Liver (tissue), 9 donors: ENCODE measurements around the gene LSM10. TPM values are rescaled to one million over a fixed set of nuclear protein-coding genes. Genes with fewer than 3 reads are reported as not detected.

ENCODE experiments used
- DNase-seq: peaks from one replicate; pipeline ENCODE4 v3.0.0-alpha.2; 2017; ENCODE audit warnings: low spot score
- H3K27ac ChIP-seq, 2 donors: one replicate each; pipeline ENCODE4 v1.7.0; 2013; ENCODE audit warnings: inconsistent platforms in 2 of 2, low read length in 2 of 2, control low read depth in 1 of 2, low read depth in 1 of 2, mild to moderate bottlenecking in 1 of 2
- H3K27me3 ChIP-seq, 4 donors: one replicate each; pipeline versions ENCODE4 v1.6.1 to v1.7.0; 2013; ENCODE audit warnings: low read length in 3 of 4, inconsistent platforms in 1 of 4, mild to moderate bottlenecking in 1 of 4, moderate library complexity in 1 of 4; ENCODE audit not compliant: control insufficient read depth in 4 of 4, insufficient read depth in 4 of 4
- H3K36me3 ChIP-seq, 4 donors: one replicate each; pipeline versions ENCODE4 v1.6.1 to v1.7.0; 2013; ENCODE audit warnings: low read length in 3 of 4, mild to moderate bottlenecking in 3 of 4, low read depth in 1 of 4, moderate library complexity in 1 of 4; ENCODE audit not compliant: control insufficient read depth in 4 of 4, insufficient read depth in 3 of 4
- H3K4me1 ChIP-seq, 4 donors: one replicate each; pipeline versions ENCODE4 v1.6.1 to v1.7.0; 2013; ENCODE audit warnings: low read length in 3 of 4, mild to moderate bottlenecking in 3 of 4, moderate library complexity in 1 of 4; ENCODE audit not compliant: control insufficient read depth in 4 of 4, insufficient read depth in 4 of 4
- H3K4me3 ChIP-seq, 3 donors: one replicate each; pipeline versions ENCODE4 v1.6.1 to v1.7.0; 2013; ENCODE audit warnings: low read length in 3 of 3, control low read depth in 1 of 3, low read depth in 1 of 3, mild to moderate bottlenecking in 1 of 3
- H3K9ac ChIP-seq, 2 donors: one replicate each; pipeline ENCODE4 v1.7.0; 2013; ENCODE audit warnings: low read length in 2 of 2, mild to moderate bottlenecking in 2 of 2, moderate library complexity in 2 of 2, control low read depth in 1 of 2, low read depth in 1 of 2
- H3K9me3 ChIP-seq, 4 donors: one replicate each; pipeline versions ENCODE4 v1.6.1 to v1.7.0; 2013; ENCODE audit warnings: low read length in 3 of 4; ENCODE audit not compliant: control insufficient read depth in 4 of 4
- EGR1 ChIP-seq, 2 donors: IDR thresholded peaks; 2 replicates each; pipeline ENCODE4 v1.6.1; 2016 to 2018; ENCODE audit warnings: antibody characterized with exemption in 2 of 2, low read depth in 2 of 2
- FOXA1 ChIP-seq: IDR thresholded peaks from 2 replicates; pipeline ENCODE4 v1.6.1; 2016; ENCODE audit warnings: antibody characterized with exemption
- FOXA2 ChIP-seq: IDR thresholded peaks from 2 replicates; pipeline ENCODE4 v1.6.1; 2016; ENCODE audit warnings: antibody characterized with exemption
- HNF4A ChIP-seq, 2 donors: conservative IDR thresholded peaks; 2 replicates each; pipeline ENCODE4 v1.6.1; 2016; ENCODE audit warnings: antibody characterized with exemption in 2 of 2, mild to moderate bottlenecking in 2 of 2
- HNF4G ChIP-seq: IDR thresholded peaks from 2 replicates; pipeline ENCODE4 v1.6.1; 2016; ENCODE audit warnings: antibody characterized with exemption
- JUND ChIP-seq, 2 donors: IDR thresholded peaks; 2 replicates each; pipeline ENCODE4 v1.6.1; 2016; ENCODE audit warnings: antibody characterized with exemption in 2 of 2
- MAX ChIP-seq: IDR thresholded peaks from 2 replicates; pipeline ENCODE4 v1.6.1; 2016; ENCODE audit warnings: antibody characterized with exemption
- NR2F2 ChIP-seq: IDR thresholded peaks from 2 replicates; pipeline ENCODE4 v1.6.1; 2016; ENCODE audit warnings: antibody characterized with exemption
- RAD21 ChIP-seq, 2 donors: IDR thresholded peaks; 2 replicates each; pipeline ENCODE4 v1.6.1; 2016; ENCODE audit warnings: antibody characterized with exemption in 2 of 2, mild to moderate bottlenecking in 2 of 2
- REST ChIP-seq: IDR thresholded peaks from 2 replicates; pipeline ENCODE4 v1.6.1; 2016; ENCODE audit warnings: antibody characterized with exemption, mild to moderate bottlenecking
- RXRA ChIP-seq, 2 donors: IDR thresholded peaks; 2 replicates each; pipeline ENCODE4 v1.6.1; 2017 to 2018; ENCODE audit warnings: antibody characterized with exemption in 2 of 2, mild to moderate bottlenecking in 1 of 2
- SP1 ChIP-seq: IDR thresholded peaks from 2 replicates; pipeline ENCODE4 v1.6.1; 2018; ENCODE audit warnings: antibody characterized with exemption, mild to moderate bottlenecking
- TAF1 ChIP-seq: conservative IDR thresholded peaks from 2 replicates; pipeline ENCODE4 v1.6.1; 2016; ENCODE audit warnings: antibody characterized with exemption, mild to moderate bottlenecking
- YY1 ChIP-seq: IDR thresholded peaks from 2 replicates; pipeline ENCODE4 v1.6.1; 2016; ENCODE audit warnings: antibody characterized with exemption, mild to moderate bottlenecking
- WGBS: extraction: QIAGEN DNeasy Blood & Tissue Kit; methylation state at CpG from one replicate; pipeline ENCODE4 v1.1.7; 2013; 5-methylcytosine and 5-hydroxymethylcytosine counted together
- polyA plus RNA-seq, 2 donors: library from polyadenylated mRNA; stranded (reverse) in 1 of 2; unstranded in 1 of 2; fragments of 200-250 nt in 1 of 2; fragments of >200 nt in 1 of 2; fragmentation: Nextera tagmentation in 1 of 2; extraction: Ambion mirVana in 1 of 2; gene quantifications; one replicate each; pipeline versions ENCODE4 v1.2.1 to v1.2.3, GENCODE V29; 2013 to 2015
- total RNA-seq, 2 donors: library from RNA; depleted of rRNA; stranded (reverse); fragments of >200 nt; gene quantifications; one replicate each; pipeline ENCODE4 v1.2.3, GENCODE V29; 2014
- TF ChIP-seq, protein P1 (sequence below): fragments of 150-350 bp; IDR thresholded peaks from 2 replicates; pipeline ENCODE4 v1.5.1; 2017; ENCODE audit warnings: improper control_type of control experiment, low read depth, low read length; ENCODE audit not compliant: missing input control
- donor health status: healthy.
- donor health status: healthy.
- donor health status: healthy.
- donor health status: healthy.
- donor health status: healthy.

Gene LSM10
- total and polyA plus RNA-seq, 4 donors: 6.2 to 45.2 (median 24.1) TPM

DNA sequence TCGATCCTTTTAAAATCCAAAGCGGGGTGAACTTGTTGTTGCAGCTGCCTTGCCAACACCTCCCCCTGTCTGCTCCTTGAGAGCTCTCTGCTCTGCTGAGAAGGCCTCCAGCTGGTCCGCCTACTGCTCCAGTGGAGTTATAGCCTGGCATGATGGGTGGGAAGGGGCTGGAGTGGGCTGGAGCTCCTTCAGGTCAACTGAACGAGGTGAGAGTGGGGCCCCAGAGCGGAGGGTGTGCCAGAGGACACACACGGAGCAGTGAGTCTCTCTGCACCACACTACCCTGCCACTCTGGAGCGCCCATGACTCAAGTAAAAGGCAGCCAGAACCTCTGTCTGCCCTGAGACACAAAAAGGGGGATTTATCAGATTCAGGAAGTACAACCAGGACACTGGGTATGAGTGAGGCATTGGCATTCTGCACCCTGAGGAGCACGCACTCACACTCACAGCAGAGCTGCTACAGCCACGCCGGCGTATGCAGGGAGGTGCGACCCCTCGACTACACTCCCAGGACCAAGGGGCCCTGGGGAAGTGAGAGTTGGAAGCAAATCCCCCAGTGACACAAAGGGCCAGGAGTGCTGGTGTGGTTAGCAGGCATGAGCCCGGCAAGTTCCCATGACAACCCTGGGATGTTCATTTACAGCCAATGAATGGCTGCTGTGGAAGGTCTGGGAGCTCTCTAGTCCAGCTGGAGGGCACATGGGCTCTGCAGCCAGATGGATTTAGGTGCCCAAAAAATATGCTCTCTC is 46.3 kb downstream of the LSM10 start:
- Histone ChIP-seq H3K9ac (no peak overlapping the region), H3K27ac (peak overlapping the region in 1 of 2 donors; percentile 26), H3K4me3 (no peak overlapping the region), H3K36me3 (peaks cover 18 to 69% (median 36%) of the 10 kb centered on the region in 4 donors), H3K9me3 (no peaks in the 10 kb centered on the region), H3K4me1 (no peaks in the 10 kb centered on the region), H3K27me3 (no peaks in the 10 kb centered on the region)
- DNase-seq: no peak
- TF ChIP-seq HNF4G: no peak
- TF ChIP-seq MAX: no peak
- TF ChIP-seq EGR1 (IDR thresholded peaks at IDR 0.05; ENCODE audit: low read depth in 2 of 2): no peak
- WGBS: 84% methylated on average over 14 of the region's 14 CpGs

DNA sequence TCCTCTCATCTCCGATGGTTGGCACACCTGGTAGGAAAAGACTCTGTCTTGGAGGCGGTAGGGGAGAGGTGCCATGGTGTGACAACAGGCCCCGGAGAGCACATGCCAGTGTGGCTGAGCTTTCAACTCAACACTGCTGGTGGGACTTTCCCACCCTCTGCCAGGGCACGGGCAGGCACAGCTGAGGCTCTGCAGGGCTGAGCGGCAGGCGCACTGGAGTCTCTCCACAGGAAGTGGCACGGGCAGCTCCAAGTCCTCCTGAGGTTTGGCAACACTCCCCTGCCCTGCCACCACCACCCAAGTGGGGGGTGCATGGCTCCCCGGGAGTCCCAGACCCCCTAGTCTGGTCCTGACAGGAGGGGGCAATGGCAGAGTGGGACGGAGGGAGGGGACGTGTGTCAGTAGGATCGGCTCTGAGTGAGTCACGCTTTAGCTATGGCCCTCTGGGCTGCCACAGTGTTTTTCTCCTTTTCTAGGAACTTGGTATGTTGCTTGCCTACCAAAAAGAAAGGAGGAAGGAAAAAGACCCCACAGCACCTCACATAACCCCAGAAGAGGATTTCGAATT is 47.0 kb downstream of the LSM10 start:
- TF ChIP-seq, protein P1, sequence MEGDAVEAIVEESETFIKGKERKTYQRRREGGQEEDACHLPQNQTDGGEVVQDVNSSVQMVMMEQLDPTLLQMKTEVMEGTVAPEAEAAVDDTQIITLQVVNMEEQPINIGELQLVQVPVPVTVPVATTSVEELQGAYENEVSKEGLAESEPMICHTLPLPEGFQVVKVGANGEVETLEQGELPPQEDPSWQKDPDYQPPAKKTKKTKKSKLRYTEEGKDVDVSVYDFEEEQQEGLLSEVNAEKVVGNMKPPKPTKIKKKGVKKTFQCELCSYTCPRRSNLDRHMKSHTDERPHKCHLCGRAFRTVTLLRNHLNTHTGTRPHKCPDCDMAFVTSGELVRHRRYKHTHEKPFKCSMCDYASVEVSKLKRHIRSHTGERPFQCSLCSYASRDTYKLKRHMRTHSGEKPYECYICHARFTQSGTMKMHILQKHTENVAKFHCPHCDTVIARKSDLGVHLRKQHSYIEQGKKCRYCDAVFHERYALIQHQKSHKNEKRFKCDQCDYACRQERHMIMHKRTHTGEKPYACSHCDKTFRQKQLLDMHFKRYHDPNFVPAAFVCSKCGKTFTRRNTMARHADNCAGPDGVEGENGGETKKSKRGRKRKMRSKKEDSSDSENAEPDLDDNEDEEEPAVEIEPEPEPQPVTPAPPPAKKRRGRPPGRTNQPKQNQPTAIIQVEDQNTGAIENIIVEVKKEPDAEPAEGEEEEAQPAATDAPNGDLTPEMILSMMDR: no peak
- TF ChIP-seq FOXA1 (no peak), REST (no peak), RAD21 (IDR thresholded peaks at IDR 0.05) (no peak), MAX (no peak), FOXA2 (no peak), TAF1 (no peak), JUND (IDR thresholded peaks at IDR 0.05) (no peak), YY1 (no peak), HNF4A (conservative IDR thresholded peaks at IDR 0.05) (no peak), SP1 (no peak), HNF4G (no peak), RXRA (IDR thresholded peaks at IDR 0.05) (no peak), NR2F2 (no peak), EGR1 (IDR thresholded peaks at IDR 0.05; ENCODE audit: low read depth in 2 of 2) (no peak)
- H3K9ac ChIP-seq: no peak overlapping the region

More for the DNA sequence above, 47.0 kb downstream of the LSM10 start:
- Histone ChIP-seq H3K36me3 (peaks cover 18 to 69% (median 36%) of the 10 kb centered on the region in 4 donors), H3K27ac (peak overlapping the region; percentile 8), H3K4me3 (no peak overlapping the region), H3K27me3 (no peaks in the 10 kb centered on the region), H3K4me1 (no peaks in the 10 kb centered on the region), H3K9me3 (no peaks in the 10 kb centered on the region)
- no peak for DNase-seq
- WGBS: 72% methylated on average over 13 of the region's 13 CpGs
